RWPE1 (cell line): ENCODE results near the gene SYNGR3.

Experiments
- CTCF ChIA-PET: fragments of 350-600 bp; sonication (Branson Sonifier 250); formaldehyde crosslinking; extraction: SDS; loops from one replicate; lab custom pipeline; 2021; lab: Yijun Ruan, JAX
- POLR2A ChIA-PET: fragments of 400-600 bp; formaldehyde crosslinking; extraction: SDS; loops from one replicate; lab custom pipeline; 2020; ENCODE audit warnings: antibody characterized with exemption; ENCODE audit not compliant: low non-redundant PET; lab: Yijun Ruan, JAX
- DNase-seq: peaks from one replicate; pipeline ENCODE4 v3.0.0; 2012; ENCODE audit warnings: low spot score
- H3K27ac ChIP-seq: fragments of 450-650 bp; 2 replicates; pipeline ENCODE4 v1.5.1; 2017
- CTCF ChIP-seq: fragments of 450-650 bp; conservative IDR thresholded peaks from 2 replicates; pipeline ENCODE4 v1.5.1; 2017; ENCODE audit warnings: low read depth, mild to moderate bottlenecking

SYNGR3 gene

GRCh38 chr16:1991135-1991551 lies 1.4 kb downstream of the SYNGR3 start:
- ChIA-PET CTCF (interaction anchor here (0.6 to 0.7 kb wide), 2 partner anchors 164 to 525 kb away, joined by 3 read pairs; partner anchors contain the start of gene TRAF7), POLR2A (no interaction called here)
- no peak overlapping the region for H3K27ac ChIP-seq
- TF ChIP-seq CTCF, result no peak
- no peak for DNase-seq

DNA sequence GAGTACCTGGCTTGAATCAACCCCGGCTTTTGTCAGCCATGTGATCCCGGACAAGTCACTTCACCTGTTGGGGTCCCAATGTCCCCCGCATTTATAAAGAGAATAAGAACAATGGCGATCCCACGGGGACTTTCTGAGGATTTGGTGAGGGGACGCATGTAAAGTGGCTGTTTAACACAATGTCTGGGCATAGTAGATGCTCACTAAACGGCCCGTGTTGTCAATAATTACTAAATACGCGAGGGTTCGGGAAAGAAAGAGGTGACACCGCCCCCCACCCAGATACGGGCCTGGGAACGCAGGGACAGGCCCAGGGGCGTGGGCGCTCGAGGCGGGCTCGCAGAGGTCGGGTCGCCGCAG lies 1.8 kb downstream of the SYNGR3 start:
- peak overlapping the region; percentile 71 for H3K27ac ChIP-seq
- POLR2A ChIA-PET, result no interaction called here
- no peak for TF ChIP-seq CTCF
- DNase-seq, result no peak
- CTCF ChIA-PET, result interaction anchor here (0.7 kb wide), 1 partner anchor 164 kb away, joined by 3 read pairs; the partner anchor contains the start of gene TRAF7

- CTCF ChIA-PET, result interaction anchor here (0.6 kb wide), 1 partner anchor 15 kb away, joined by 3 read pairs; no protein-coding TSS in a partner anchor
- peak; percentile 90 for DNase-seq
- peak overlapping the region; percentile 71 for H3K27ac ChIP-seq
- POLR2A ChIA-PET, result interaction anchor here (0.6 kb wide), 1 partner anchor 10 kb away, joined by 3 read pairs; no protein-coding TSS in a partner anchor
- no peak for TF ChIP-seq CTCF
Measured at GRCh38 chr16:1991948-1992703, 2.4 kb downstream of the SYNGR3 start.

- TF ChIP-seq CTCF, result no peak
- CTCF ChIA-PET, result interaction anchor here (0.6 kb wide), 1 partner anchor 14 kb away, joined by 3 read pairs; no protein-coding TSS in a partner anchor
- POLR2A ChIA-PET, result interaction anchor here (0.6 kb wide), 1 partner anchor 10 kb away, joined by 3 read pairs; no protein-coding TSS in a partner anchor
- no peak for DNase-seq
- peak overlapping the region; percentile 71 for H3K27ac ChIP-seq
Measured at GRCh38 chr16:1992704-1993317, 3.0 kb downstream of the SYNGR3 start.

- POLR2A ChIA-PET, result interaction anchor here (0.6 kb wide), 1 partner anchor 29 kb away, joined by 3 read pairs; the partner anchor contains the start of gene RPS2
- CTCF ChIA-PET, result interaction anchor here (0.7 kb wide), 1 partner anchor 45 kb away, joined by 3 read pairs; no protein-coding TSS in a partner anchor
- TF ChIP-seq CTCF, result no peak
- DNase-seq, result no peak
- H3K27ac ChIP-seq, result peak overlapping the region; percentile 71
Measured at GRCh38 chr16:1993731-1994131, 4.0 kb downstream of the SYNGR3 start.
